HepG2 (cell line): ENCODE data around the gene ATG9A. TPM values are rescaled to one million over a fixed set of nuclear protein-coding genes. Genes with fewer than 3 reads are reported as not detected.

Source experiments
- ATF1 ChIP-seq: IDR thresholded peaks from 2 replicates; pipeline ENCODE4 v1.6.1; 2016; ENCODE audit warnings: mild to moderate bottlenecking, control low read depth
- ATF7-NPFF ChIP-seq: sonication (generic); formaldehyde crosslinking; IDR thresholded peaks from 2 replicates; pipeline ENCODE4 v1.8.1; 2023; ENCODE audit warnings: mild to moderate bottlenecking, low read depth, missing genetic modification reagents, moderate library complexity
- BRF2 ChIP-seq: sonication (generic); formaldehyde crosslinking; IDR thresholded peaks from 2 replicates; pipeline ENCODE4 v1.8.1; 2022; ENCODE audit warnings: mild to moderate bottlenecking, missing genetic modification reagents
- CEBPB ChIP-seq: IDR thresholded peaks from 2 replicates; pipeline ENCODE4 v1.6.1; 2011; ENCODE audit warnings: low read depth, low read length, improper control_type of control experiment, borderline replicate concordance
- CERS6 ChIP-seq: sonication (generic); formaldehyde crosslinking; IDR thresholded peaks from 2 replicates; pipeline ENCODE4 v1.5.0; 2020; ENCODE audit warnings: missing genetic modification reagents
- EEA1 ChIP-seq: sonication (generic); formaldehyde crosslinking; IDR thresholded peaks from 2 replicates; pipeline ENCODE4 v1.5.1; 2020; ENCODE audit warnings: mild to moderate bottlenecking, missing genetic modification reagents, borderline replicate concordance
- ELF1 ChIP-seq: sonication (generic); formaldehyde crosslinking; IDR thresholded peaks from 2 replicates; pipeline ENCODE4 v1.4.0; 2020; ENCODE audit warnings: missing genetic modification reagents
- ESRRA ChIP-seq: sonication (generic); formaldehyde crosslinking; IDR thresholded peaks from 2 replicates; pipeline ENCODE4 v1.5.1; 2020; ENCODE audit warnings: mild to moderate bottlenecking, low read depth, missing genetic modification reagents
- FOXM1 ChIP-seq: sonication (generic); formaldehyde crosslinking; IDR thresholded peaks from 2 replicates; pipeline ENCODE4 v1.5.0; 2020; ENCODE audit warnings: missing genetic modification reagents
- JUN ChIP-seq: sonication (generic); formaldehyde crosslinking; IDR thresholded peaks from 2 replicates; pipeline ENCODE4 v1.4.0; 2020; ENCODE audit warnings: mild to moderate bottlenecking, missing genetic modification reagents
- KMT2B ChIP-seq: IDR thresholded peaks from 2 replicates; pipeline ENCODE4 v1.6.1; 2016; ENCODE audit warnings: missing genetic modification reagents, missing compliant biosample characterization
- MED13 ChIP-seq: sonication (generic); formaldehyde crosslinking; IDR thresholded peaks from 2 replicates; pipeline ENCODE4 v1.5.0; 2020; ENCODE audit warnings: missing genetic modification reagents
- MIER2 ChIP-seq: IDR thresholded peaks from 2 replicates; pipeline ENCODE4 v1.6.1; 2016; ENCODE audit warnings: missing biosample characterization, missing genetic modification reagents
- MTF2 ChIP-seq: sonication (generic); formaldehyde crosslinking; IDR thresholded peaks from 2 replicates; pipeline ENCODE4 v1.5.0; 2020; ENCODE audit warnings: missing genetic modification reagents, borderline replicate concordance
- NFIB ChIP-seq: sonication (generic); formaldehyde crosslinking; IDR thresholded peaks from 2 replicates; pipeline ENCODE4 v1.9.0; 2021; ENCODE audit warnings: missing genetic modification reagents, mild to moderate bottlenecking, borderline replicate concordance
- PHF21A ChIP-seq: sonication (generic); formaldehyde crosslinking; IDR thresholded peaks from 2 replicates; pipeline ENCODE4 v1.5.0; 2020; ENCODE audit warnings: mild to moderate bottlenecking, missing genetic modification reagents
- PRMT3 ChIP-seq: sonication (generic); formaldehyde crosslinking; IDR thresholded peaks from 2 replicates; pipeline ENCODE4 v1.8.1; 2022; ENCODE audit warnings: low read depth, mild to moderate bottlenecking, moderate library complexity, missing genetic modification reagents, borderline replicate concordance
- SP140L ChIP-seq: sonication (generic); formaldehyde crosslinking; IDR thresholded peaks from 2 replicates; pipeline ENCODE4 v1.4.0; 2020; ENCODE audit warnings: missing genetic modification reagents, borderline replicate concordance
- TBP ChIP-seq: sonication (generic); formaldehyde crosslinking; IDR thresholded peaks from 2 replicates; pipeline ENCODE4 v1.5.0; 2020; ENCODE audit warnings: missing genetic modification reagents
- TOPORS ChIP-seq: sonication (generic); formaldehyde crosslinking; IDR thresholded peaks from 2 replicates; pipeline ENCODE4 v1.8.0; 2023; ENCODE audit warnings: mild to moderate bottlenecking, missing genetic modification reagents
- ZNF160 ChIP-seq: sonication (generic); formaldehyde crosslinking; IDR thresholded peaks from 2 replicates; pipeline ENCODE4 v1.8.0; 2022; ENCODE audit warnings: mild to moderate bottlenecking, inconsistent platforms, missing genetic modification reagents
- ZNF205 ChIP-seq: IDR thresholded peaks from 2 replicates; pipeline ENCODE4 v1.6.1; 2018; ENCODE audit warnings: missing biosample characterization, missing genetic modification reagents
- ZNF326 ChIP-seq: sonication (generic); formaldehyde crosslinking; IDR thresholded peaks from 2 replicates; pipeline ENCODE4 v1.4.0; 2020; ENCODE audit warnings: missing genetic modification reagents, borderline replicate concordance
- ZNF589 ChIP-seq: sonication (generic); formaldehyde crosslinking; conservative IDR thresholded peaks from 2 replicates; pipeline ENCODE4 v1.8.0; 2022; ENCODE audit warnings: mild to moderate bottlenecking, moderate library complexity, missing genetic modification reagents
- ZNF776 ChIP-seq: sonication (generic); formaldehyde crosslinking; IDR thresholded peaks from 2 replicates; pipeline ENCODE4 v1.4.0; 2020; ENCODE audit warnings: mild to moderate bottlenecking, missing genetic modification reagents
- ZNF841 ChIP-seq: sonication (generic); formaldehyde crosslinking; IDR thresholded peaks from 2 replicates; pipeline ENCODE4 v1.8.1; 2023; ENCODE audit warnings: missing genetic modification reagents, borderline replicate concordance
- polyA plus RNA-seq, 8 experiments: library from polyadenylated mRNA; depleted of rRNA in 3 of 8; stranded (reverse) in 7 of 8; unstranded in 1 of 8; fragments of >200 nt; fragmentation: Illumina TruSeq in 4 of 8; extraction: Trizol in 4 of 8; gene quantifications; 2 replicates each; pipeline versions ENCODE4 v1.2.1 to v1.2.3, GENCODE V29; 2011 to 2016; ENCODE audit warnings: low read depth in 4 of 8, missing spikeins in 1 of 8, mixed read lengths in 1 of 8; ENCODE audit not compliant: insufficient read depth in 1 of 8
- total RNA-seq, 5 experiments: library from RNA; depleted of rRNA; stranded (reverse); fragments of >200 nt; fragmentation: Illumina TruSeq; extraction: Trizol; gene quantifications; 2 replicates each; pipeline ENCODE4 v1.2.3, GENCODE V29; 2016; ENCODE audit warnings: low read depth in 1 of 5
- TF ChIP-seq, protein P1 (sequence below): sonication (generic); formaldehyde crosslinking; IDR thresholded peaks from 2 replicates; pipeline ENCODE4 v1.4.0; 2020; ENCODE audit warnings: mild to moderate bottlenecking, low read depth, missing genetic modification reagents
- TF ChIP-seq, protein P2 (sequence below): IDR thresholded peaks from 2 replicates; pipeline ENCODE4 v1.6.1; 2016; ENCODE audit warnings: missing biosample characterization, missing genetic modification reagents, low read depth

Gene ATG9A
- total and polyA plus RNA-seq, 2 of the 13 experiments (the other 11 are each of a cell fraction or from before 2014, with no cell fraction given), result 35.0 to 131 TPM

- TF ChIP-seq SP140L, result 0 out of 2 replicates have a peak, but pooled peaks have one; percentile 17
- TF ChIP-seq TBP (CRISPR knock-in tag), result no peak
- TF ChIP-seq, protein P1, sequence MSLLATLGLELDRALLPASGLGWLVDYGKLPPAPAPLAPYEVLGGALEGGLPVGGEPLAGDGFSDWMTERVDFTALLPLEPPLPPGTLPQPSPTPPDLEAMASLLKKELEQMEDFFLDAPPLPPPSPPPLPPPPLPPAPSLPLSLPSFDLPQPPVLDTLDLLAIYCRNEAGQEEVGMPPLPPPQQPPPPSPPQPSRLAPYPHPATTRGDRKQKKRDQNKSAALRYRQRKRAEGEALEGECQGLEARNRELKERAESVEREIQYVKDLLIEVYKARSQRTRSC (CRISPR knock-in tag), result 0 out of 2 replicates have a peak, but pooled peaks have one; percentile 27
- TF ChIP-seq ZNF160 (CRISPR knock-in tag), result 0 out of 2 replicates have a peak, but pooled peaks have one; percentile 9
- no peak for TF ChIP-seq ZNF589 (CRISPR knock-in tag)
- TF ChIP-seq PRMT3, result peak; percentile 45; the same call in 1 of the 2 replicates
- peak; percentile 51; the same call in 1 of the 2 replicates for TF ChIP-seq ZNF205 (CRISPR knock-in tag)
- TF ChIP-seq TOPORS, result peak; percentile 78; the same call in 1 of the 2 replicates
- peak; percentile 94 for TF ChIP-seq ELF1
- TF ChIP-seq ZNF841 (CRISPR knock-in tag), result no peak
- TF ChIP-seq MIER2 (CRISPR knock-in tag), result no peak; the same call in 1 of the 2 replicates
- TF ChIP-seq MTF2 (CRISPR knock-in tag), result no peak
- TF ChIP-seq NFIB (CRISPR knock-in tag), result no peak
- TF ChIP-seq MED13 (CRISPR knock-in tag), result no peak
- peak; percentile 65; the same call in 1 of the 2 replicates for TF ChIP-seq BRF2 (CRISPR knock-in tag)
- TF ChIP-seq PHF21A, result peak; percentile 91
- no peak for TF ChIP-seq CEBPB
- no peak for TF ChIP-seq ZNF326
- peak; percentile 87 for TF ChIP-seq ATF1 (CRISPR knock-in tag)
- no peak for TF ChIP-seq ESRRA (CRISPR knock-in tag)
- peak; percentile 89 for TF ChIP-seq ATF7-NPFF (CRISPR knock-in tag)
- no peak for TF ChIP-seq CERS6 (CRISPR knock-in tag)
- TF ChIP-seq EEA1 (CRISPR knock-in tag), result 0 out of 2 replicates have a peak, but pooled peaks have one; percentile 69
- no peak for TF ChIP-seq FOXM1 (CRISPR knock-in tag)
- peak; percentile 86 for TF ChIP-seq JUN (CRISPR knock-in tag)
- no peak for TF ChIP-seq ZNF776
- TF ChIP-seq, protein P2, sequence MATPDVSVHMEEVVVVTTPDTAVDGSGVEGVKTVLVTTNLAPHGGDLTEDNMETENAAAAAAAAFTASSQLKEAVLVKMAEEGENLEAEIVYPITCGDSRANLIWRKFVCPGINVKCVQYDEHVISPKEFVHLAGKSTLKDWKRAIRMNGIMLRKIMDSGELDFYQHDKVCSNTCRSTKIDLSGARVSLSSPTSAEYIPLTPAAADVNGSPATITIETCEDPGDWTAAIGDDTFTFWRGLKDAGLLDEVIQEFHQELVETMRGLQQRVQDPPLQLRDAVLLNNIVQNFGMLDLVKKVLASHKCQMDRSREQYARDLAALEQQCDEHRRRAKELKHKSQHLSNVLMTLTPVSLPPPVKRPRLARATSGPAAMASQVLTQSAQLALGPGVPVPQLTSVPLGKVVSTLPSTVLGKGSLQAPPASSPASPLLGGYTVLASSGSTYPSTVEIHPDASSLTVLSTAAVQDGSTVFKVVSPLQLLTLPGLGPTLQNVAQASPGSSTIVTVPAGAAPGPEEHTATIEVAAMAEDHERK (CRISPR knock-in tag), result no peak
- TF ChIP-seq KMT2B, result no peak
Measured at GRCh38 chr2:219249203-219249980, 20.0 kb upstream of the ATG9A start (continued).
